ENCODE measurements around the gene ZNF500.

Gene ZNF500

GRCh38 chr16:4766875-4767628, at the start of gene ZNF500:
ZNF500 (minus strand) TSS chr16:4767162; CDS start chr16:4765978, 1,184 bp downstream.
- peak; percentile 99 for DNase-seq

GRCh38 chr16:4814542-4815173, 47.7 kb upstream of the ZNF500 start:
- no peak for DNase-seq

- DNase-seq, result peak; percentile 34
These were observed 47.1 kb upstream of the ZNF500 start for GRCh38 chr16:4814046-4814445.

GRCh38 chr16:4813251-4814003, 46.5 kb upstream of the ZNF500 start:
- peak; percentile 38 for DNase-seq

GRCh38 chr16:4811773-4812172, 44.8 kb upstream of the ZNF500 start:
- DNase-seq, result peak; percentile 41

GRCh38 chr16:4811242-4811641, 44.3 kb upstream of the ZNF500 start:
- peak; percentile 35 for DNase-seq

GRCh38 chr16:4806280-4806679, 39.3 kb upstream of the ZNF500 start:
- no peak for DNase-seq

- no peak for DNase-seq
These were observed 38.3 kb upstream of the ZNF500 start for GRCh38 chr16:4805231-4805630.

GRCh38 chr16:4803898-4804762, 37.2 kb upstream of the ZNF500 start:
- DNase-seq, result no peak

- no peak for DNase-seq
These were observed 36.5 kb upstream of the ZNF500 start for GRCh38 chr16:4803401-4803844.

- peak; percentile 96 for DNase-seq
These were observed 35.8 kb upstream of the ZNF500 start for GRCh38 chr16:4802659-4803287.

GRCh38 chr16:4801962-4802658, 35.1 kb upstream of the ZNF500 start, which contains the start of gene ROGDI:
ROGDI (minus strand) TSS chr16:4802633; CDS start chr16:4802571, 62 bp downstream.
- peak; percentile 96 for DNase-seq

- DNase-seq, result no peak
These were observed 34.3 kb upstream of the ZNF500 start for GRCh38 chr16:4801051-4801961.

GRCh38 chr16:4800290-4801041, 33.5 kb upstream of the ZNF500 start:
- DNase-seq, result peak; percentile 67

- DNase-seq, result no peak
These were observed 32.4 kb upstream of the ZNF500 start for GRCh38 chr16:4799171-4799855.

- no peak for DNase-seq
These were observed 31.5 kb upstream of the ZNF500 start for GRCh38 chr16:4798456-4798855.

GRCh38 chr16:4797805-4798252, 30.9 kb upstream of the ZNF500 start:
- DNase-seq, result no peak

- no peak for DNase-seq
These were observed 30.2 kb upstream of the ZNF500 start for GRCh38 chr16:4796982-4797804.
